Nephron (organoid): ENCODE measurements around the gene POU2F3.
A peak's percentile ranks its signal among the peaks of the same experiment; 100 is the strongest.

ENCODE experiments used
- H3K27ac Mint-ChIP-seq, 3 experiments: 2 replicates each; pipeline ENCODE4 v1.8.0; 2020; ENCODE audit warnings: mixed read lengths in 3 of 3, mild to moderate bottlenecking in 2 of 3, moderate library complexity in 1 of 3
- H3K27me3 Mint-ChIP-seq: 2 replicates; pipeline ENCODE4 v1.8.0; 2021; ENCODE audit warnings: low read depth, mild to moderate bottlenecking, moderate library complexity, mixed read lengths
- H3K36me3 Mint-ChIP-seq: 2 replicates; pipeline ENCODE4 v1.8.0; 2020; ENCODE audit warnings: low read depth, mixed read lengths
- H3K4me1 Mint-ChIP-seq: 2 replicates; pipeline ENCODE4 v1.8.0; 2020; ENCODE audit warnings: mixed read lengths
- H3K4me3 Mint-ChIP-seq, 3 experiments: 2 replicates each; pipeline ENCODE4 v1.8.0; 2020; ENCODE audit warnings: mild to moderate bottlenecking in 3 of 3, mixed read lengths in 3 of 3, moderate library complexity in 2 of 3
- H3K9me3 Mint-ChIP-seq: 2 replicates; pipeline ENCODE4 v1.8.0; 2020; ENCODE audit warnings: mixed read lengths
- TF ChIP-seq, protein P1 (sequence below), 3 experiments: fragments of 200-600 bp; sonication (generic); IDR thresholded peaks; one replicate each; pipeline ENCODE4 v1.5.0; 2021; ENCODE audit warnings: antibody characterized with exemption in 3 of 3; ENCODE audit not compliant: unreplicated experiment in 3 of 3

POU2F3 gene

DNA sequence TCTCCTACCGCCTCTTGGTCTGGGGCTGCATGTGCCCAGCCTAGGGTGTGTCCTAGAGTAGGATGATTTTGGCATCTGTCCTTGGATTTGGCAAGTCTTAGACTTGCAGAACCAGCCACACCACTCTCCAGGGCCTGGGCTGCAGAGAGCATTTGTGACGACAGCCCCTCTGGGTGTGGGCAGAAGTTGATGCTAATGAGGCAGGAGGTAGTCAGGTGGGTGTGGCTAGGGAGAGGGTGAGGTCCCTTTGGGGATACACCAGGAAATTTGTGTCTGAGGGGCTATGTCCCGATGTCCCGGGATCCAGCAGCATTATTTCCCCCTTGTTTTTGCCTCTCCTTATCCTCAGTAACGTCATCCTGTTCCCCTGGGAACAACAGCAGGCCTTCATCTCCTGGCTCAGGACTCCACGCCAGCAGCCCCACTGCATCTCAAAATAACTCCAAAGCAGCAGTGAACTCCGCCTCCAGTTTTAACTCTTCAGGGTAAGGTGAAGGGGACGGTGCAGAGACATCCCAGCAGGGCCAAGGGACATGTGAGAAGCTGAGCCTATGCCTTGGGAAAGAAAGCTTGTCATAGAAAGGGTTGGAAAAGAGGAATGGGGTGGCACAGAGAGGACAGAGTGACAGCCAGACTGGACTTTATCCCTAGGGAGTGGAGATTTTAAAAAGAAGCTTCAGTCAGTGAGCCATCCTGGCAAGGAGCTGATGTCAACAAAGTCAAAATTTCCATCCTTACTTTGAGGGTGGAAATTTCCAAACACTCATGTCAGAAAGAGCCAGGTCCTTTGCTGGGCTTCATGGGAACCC, 77.1 kb downstream of the POU2F3 start:
- no peak overlapping the region for H3K4me3 Mint-ChIP-seq
- no peaks in the 10 kb centered on the region for H3K9me3 Mint-ChIP-seq
- H3K36me3 Mint-ChIP-seq = no peaks in the 10 kb centered on the region
- peaks cover 17% of the 10 kb centered on the region for H3K4me1 Mint-ChIP-seq
- TF ChIP-seq, protein P1, sequence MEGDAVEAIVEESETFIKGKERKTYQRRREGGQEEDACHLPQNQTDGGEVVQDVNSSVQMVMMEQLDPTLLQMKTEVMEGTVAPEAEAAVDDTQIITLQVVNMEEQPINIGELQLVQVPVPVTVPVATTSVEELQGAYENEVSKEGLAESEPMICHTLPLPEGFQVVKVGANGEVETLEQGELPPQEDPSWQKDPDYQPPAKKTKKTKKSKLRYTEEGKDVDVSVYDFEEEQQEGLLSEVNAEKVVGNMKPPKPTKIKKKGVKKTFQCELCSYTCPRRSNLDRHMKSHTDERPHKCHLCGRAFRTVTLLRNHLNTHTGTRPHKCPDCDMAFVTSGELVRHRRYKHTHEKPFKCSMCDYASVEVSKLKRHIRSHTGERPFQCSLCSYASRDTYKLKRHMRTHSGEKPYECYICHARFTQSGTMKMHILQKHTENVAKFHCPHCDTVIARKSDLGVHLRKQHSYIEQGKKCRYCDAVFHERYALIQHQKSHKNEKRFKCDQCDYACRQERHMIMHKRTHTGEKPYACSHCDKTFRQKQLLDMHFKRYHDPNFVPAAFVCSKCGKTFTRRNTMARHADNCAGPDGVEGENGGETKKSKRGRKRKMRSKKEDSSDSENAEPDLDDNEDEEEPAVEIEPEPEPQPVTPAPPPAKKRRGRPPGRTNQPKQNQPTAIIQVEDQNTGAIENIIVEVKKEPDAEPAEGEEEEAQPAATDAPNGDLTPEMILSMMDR (IDR thresholded peaks at IDR 0.05; ENCODE audit: unreplicated experiment in 3 of 3) = no peak
- H3K27ac Mint-ChIP-seq = peak overlapping the region in 2 of 3 experiments; percentile 64 to 68
- peaks cover 6% of the 10 kb centered on the region for H3K27me3 Mint-ChIP-seq

DNA sequence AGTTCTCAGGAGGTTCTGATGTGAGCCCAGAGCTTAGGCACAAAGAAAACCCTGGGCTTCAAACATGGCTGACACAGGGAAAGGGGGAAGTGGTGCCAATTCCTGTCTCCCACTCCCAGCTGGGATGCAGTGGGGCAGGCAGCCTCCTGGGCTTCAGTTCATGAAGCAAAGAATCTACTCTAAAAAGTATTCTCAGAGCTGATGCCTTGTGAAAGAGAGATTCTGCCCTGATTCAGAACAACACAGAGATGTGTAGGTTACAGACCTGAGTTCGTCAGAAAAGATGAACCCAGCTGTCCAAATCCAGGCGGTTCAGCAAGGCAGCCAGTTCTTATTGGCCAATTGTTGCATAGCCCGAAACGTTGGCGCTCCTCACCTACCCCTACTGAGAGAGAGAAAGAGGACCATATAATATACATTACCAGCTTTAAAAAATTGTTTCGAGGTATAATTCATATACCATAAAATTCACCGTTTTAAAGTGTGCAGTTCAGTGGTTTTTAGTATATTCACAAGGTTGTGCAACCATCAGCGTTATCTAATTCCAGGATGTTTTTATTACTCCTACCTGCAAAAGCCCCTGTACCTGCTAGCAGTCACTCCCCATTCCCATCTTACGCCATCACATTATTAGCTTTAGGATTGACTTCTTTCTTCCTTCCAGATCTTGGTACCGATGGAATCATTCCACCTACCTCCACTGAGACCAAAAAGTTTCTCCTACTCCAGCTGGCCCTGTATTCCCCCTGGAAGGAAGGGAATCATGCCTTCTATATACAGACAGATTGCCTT, 77.9 kb downstream of the POU2F3 start:
- H3K9me3 Mint-ChIP-seq = no peaks in the 10 kb centered on the region
- H3K27me3 Mint-ChIP-seq = no peaks in the 10 kb centered on the region
- H3K36me3 Mint-ChIP-seq = no peaks in the 10 kb centered on the region
- H3K27ac Mint-ChIP-seq = peak overlapping the region in 1 of 3 experiments; percentile 68
- no peak overlapping the region for H3K4me3 Mint-ChIP-seq
- TF ChIP-seq, protein P1 (IDR thresholded peaks at IDR 0.05; ENCODE audit: unreplicated experiment in 3 of 3) = no peak
- H3K4me1 Mint-ChIP-seq = peaks cover 17% of the 10 kb centered on the region

DNA sequence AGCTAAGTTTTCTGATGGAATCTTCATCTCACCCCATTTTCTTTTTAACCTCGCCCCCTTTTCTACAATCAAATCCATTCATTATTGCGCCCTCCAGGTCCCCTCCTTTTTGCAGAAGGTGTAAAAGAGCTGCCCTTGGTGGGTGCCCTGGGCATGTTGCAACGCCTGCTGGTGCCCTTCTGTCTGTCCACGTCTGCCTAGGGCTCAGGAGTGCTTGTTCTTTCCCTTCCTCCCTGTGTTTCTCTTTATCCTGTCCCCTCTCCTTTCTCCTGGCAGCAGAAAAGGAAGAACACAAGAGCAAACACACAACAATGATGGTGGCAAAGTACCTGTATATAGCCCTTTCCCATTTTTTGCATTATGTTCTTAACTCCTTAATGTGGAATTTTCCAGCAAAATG, 79.0 kb downstream of the POU2F3 start:
- peaks cover 17% of the 10 kb centered on the region for H3K4me1 Mint-ChIP-seq
- no peak overlapping the region for H3K4me3 Mint-ChIP-seq
- TF ChIP-seq, protein P1 (IDR thresholded peaks at IDR 0.05; ENCODE audit: unreplicated experiment in 3 of 3) = no peak
- no peaks in the 10 kb centered on the region for H3K36me3 Mint-ChIP-seq
- H3K27me3 Mint-ChIP-seq = no peaks in the 10 kb centered on the region
- no peaks in the 10 kb centered on the region for H3K9me3 Mint-ChIP-seq
- no peak overlapping the region for H3K27ac Mint-ChIP-seq

DNA sequence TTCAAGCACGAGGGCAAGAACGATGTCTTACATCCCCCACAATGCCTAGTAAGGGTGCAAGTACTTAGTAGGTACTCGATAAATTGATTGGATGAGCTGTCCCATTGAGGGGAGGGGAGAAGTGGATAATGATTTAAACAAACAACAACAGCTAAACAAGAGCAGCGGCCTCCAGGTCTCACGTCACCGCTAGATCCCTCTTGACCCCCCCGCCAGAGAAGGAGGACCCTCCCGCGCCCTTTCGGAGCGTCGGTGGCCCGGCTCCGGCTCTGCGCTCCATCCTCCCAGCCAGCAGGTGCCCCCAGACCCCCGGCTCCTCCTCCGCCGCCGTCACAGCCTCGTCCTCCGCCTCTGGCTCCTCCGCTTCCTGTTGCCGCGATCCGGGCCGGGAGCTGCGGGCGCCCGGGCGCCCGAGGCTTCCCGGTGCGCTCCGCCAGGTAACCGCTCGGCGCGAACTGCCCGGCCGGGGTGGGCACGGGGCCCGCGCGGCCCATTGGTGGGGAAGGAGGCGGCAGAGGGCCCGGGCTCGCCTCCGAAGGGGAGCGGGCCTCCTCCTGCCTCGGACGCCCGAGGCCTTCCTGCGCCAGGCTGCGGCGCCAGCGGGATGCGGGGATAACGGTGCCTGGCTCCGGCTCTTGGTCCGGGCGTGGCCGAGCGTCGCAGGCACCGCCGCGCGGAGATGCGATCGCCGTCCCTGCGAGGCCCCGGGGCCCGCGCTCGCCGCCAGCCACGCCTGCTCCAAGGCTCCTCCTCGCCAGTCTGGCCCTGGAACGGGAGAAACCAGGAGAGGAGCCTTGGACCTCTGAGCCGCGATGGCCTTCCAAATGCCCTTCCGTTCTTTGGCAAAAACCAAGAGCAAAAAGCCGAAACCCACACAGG, 85.2 kb downstream of the POU2F3 start, which contains the start of gene TLCD5:
TSS of gene TLCD5 (plus strand) at position 368 of the 879 bp plus-strand sequence. CDS start 2,143 bp downstream, outside the sequence.
- TF ChIP-seq, protein P1 (IDR thresholded peaks at IDR 0.05; ENCODE audit: unreplicated experiment in 3 of 3) = peak in 1 of 3 experiments; percentile 31
- H3K4me3 Mint-ChIP-seq = peak within 1 kb of the TSS; percentile 84 to 95 (median 90)
- H3K36me3 Mint-ChIP-seq = peaks cover 14% of the 10 kb centered on the region
- H3K27me3 Mint-ChIP-seq = no peaks in the 10 kb centered on the region
- H3K4me1 Mint-ChIP-seq = peaks cover 41% of the 10 kb centered on the region
- H3K9me3 Mint-ChIP-seq = no peaks in the 10 kb centered on the region
- peak within 1 kb of the TSS; percentile 63 to 83 (median 76) for H3K27ac Mint-ChIP-seq

DNA sequence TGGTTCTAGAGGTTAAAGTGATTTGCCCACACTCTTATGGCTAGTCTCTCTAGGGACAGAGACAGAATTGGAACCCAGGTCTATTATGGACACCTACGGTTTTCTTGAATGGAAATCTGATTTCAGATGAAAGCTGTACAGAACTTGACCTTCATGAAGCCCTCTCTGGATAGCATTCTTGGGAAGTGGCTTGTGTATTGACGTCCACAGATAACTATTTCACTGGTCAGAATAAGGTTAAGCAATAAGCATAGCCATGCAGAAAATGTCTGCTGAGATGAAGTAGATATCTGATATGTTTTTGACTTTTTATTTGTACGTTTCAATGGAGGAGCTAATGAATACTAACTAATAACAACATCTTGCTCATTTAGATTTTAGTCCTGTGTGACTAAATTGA, 86.3 kb downstream of the POU2F3 start:
- no peaks in the 10 kb centered on the region for H3K9me3 Mint-ChIP-seq
- TF ChIP-seq, protein P1 (IDR thresholded peaks at IDR 0.05; ENCODE audit: unreplicated experiment in 3 of 3) = no peak
- H3K4me3 Mint-ChIP-seq = peak overlapping the region; percentile 79 to 95 (median 86)
- H3K36me3 Mint-ChIP-seq = peaks cover 17% of the 10 kb centered on the region
- no peaks in the 10 kb centered on the region for H3K27me3 Mint-ChIP-seq
- peak overlapping the region; percentile 62 to 83 (median 76) for H3K27ac Mint-ChIP-seq
- H3K4me1 Mint-ChIP-seq = peaks cover 52% of the 10 kb centered on the region
